Bone marrow (tissue), 2 donors: Measurements from ENCODE around the gene IL17RE.
A peak's percentile ranks its signal among the peaks of the same experiment; 100 is the strongest.
"Not testable (repeated sequence)": the region's sequence is repeated elsewhere in the genome, so short reads cannot be mapped to it uniquely, and the experiment has no call there.

ENCODE experiments used
- DNase-seq, 2 donors: peaks; one replicate each; lab custom pipeline; 2025; lab: John Stamatoyannopoulos, UW

Gene IL17RE

DNA sequence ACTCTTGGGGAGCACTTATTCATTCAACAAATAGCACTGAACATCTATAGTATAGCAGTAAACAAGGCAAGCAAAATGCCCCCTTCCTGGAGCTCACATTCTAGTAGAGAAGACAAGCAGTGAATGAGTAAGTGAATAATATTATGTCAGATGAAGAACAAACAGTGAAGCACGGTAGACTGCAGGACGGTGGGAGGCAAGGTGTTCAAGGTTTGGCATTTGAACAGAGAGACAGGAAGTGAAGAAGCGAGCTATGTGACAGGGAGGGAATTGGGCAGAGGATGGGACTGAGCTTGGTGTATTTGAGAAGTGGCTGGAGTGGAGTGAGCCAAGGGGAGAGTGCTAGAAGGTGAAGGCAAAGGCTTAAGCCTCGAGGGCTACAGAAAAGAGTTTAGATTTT is 32.3 kb downstream of the IL17RE start:
- no peak for DNase-seq

GRCh38 chr3:9935966-9936510 is 33.4 kb downstream of the IL17RE start:
- no peak for DNase-seq

- DNase-seq = no peak
Measured at GRCh38 chr3:9937486-9938238, 35.0 kb downstream of the IL17RE start.

DNA sequence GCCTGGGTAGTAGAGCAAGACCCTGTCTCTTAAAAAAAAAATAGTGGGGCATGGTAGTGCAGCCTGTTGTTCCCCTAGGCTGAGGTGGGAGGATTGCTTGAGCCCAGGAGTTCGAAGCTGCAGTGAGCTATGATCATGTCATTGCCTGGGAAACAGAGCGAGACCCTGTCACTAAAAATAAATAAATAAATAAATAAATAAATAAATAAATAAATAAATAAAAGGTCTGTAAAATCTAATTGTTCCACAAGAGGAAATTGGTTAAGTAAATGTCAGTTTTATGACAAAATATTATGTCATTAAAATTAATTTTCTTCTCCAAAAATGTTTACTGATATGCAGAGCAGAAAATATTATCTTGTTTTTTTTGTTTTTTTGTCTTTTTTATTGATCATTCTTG is 36.3 kb downstream of the IL17RE start:
- no peak for DNase-seq

DNA sequence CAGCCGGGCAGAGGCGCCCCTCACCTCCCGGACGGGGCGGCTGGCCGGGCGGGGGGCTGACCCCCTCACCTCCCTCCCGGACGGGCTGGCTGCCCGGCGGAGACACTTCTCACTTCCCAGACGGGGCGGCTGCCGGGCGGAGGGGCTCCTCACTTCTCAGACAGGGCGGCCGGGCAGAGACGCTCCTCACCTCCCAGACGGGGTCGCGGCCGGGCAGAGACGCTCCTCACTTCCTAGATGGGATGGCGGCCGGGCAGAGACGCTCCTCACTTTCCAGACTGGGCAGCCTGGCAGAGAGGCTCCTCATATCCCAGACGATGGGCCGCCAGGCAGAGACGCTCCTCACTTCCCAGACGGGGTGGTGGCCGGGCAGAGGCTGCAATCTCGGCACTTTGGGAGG is 37.3 kb downstream of the IL17RE start:
- not testable (repeated sequence) for DNase-seq

DNA sequence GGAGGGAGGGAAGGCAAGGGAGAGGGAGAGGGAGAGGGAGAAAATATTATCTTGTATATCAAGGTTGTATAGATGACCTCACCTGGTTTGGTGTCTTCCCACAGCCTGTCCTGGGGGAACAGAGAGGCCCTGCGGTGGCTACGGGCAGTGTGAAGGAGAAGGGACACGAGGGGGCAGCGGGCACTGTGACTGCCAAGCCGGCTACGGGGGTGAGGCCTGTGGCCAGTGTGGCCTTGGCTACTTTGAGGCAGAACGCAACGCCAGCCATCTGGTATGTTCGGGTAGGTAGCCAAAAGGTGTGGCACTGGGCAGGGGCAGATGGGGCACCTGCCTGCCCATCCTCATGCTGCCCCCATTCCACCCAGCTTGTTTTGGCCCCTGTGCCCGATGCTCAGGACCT is 38.1 kb downstream of the IL17RE start:
- no peak for DNase-seq

DNA sequence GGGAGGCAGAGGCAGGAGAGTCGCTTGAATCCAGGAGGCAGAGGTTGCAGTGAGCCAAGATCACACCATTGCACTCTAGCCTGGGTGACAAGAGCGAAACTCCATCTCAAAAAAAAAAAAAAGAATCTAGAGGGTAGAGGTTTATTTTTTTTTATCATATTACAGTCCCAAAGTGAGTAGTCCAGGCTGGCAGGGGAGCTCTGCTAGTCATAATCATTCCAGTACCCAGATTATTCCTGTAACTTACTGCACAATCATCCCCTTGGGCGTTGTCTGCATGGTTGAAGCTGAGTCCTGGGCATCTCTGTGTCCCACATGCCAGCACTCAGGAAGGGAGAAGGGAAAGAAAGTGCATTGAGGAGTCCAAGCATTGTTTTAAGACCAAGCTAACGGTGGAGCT is 39.5 kb downstream of the IL17RE start:
- no peak for DNase-seq

- no peak for DNase-seq
Measured at GRCh38 chr3:9942934-9943690, 40.5 kb downstream of the IL17RE start.

- no peak for DNase-seq
Measured at GRCh38 chr3:9944271-9944670, 41.6 kb downstream of the IL17RE start.

GRCh38 chr3:9945358-9945757 is 42.7 kb downstream of the IL17RE start:
- no peak for DNase-seq

DNA sequence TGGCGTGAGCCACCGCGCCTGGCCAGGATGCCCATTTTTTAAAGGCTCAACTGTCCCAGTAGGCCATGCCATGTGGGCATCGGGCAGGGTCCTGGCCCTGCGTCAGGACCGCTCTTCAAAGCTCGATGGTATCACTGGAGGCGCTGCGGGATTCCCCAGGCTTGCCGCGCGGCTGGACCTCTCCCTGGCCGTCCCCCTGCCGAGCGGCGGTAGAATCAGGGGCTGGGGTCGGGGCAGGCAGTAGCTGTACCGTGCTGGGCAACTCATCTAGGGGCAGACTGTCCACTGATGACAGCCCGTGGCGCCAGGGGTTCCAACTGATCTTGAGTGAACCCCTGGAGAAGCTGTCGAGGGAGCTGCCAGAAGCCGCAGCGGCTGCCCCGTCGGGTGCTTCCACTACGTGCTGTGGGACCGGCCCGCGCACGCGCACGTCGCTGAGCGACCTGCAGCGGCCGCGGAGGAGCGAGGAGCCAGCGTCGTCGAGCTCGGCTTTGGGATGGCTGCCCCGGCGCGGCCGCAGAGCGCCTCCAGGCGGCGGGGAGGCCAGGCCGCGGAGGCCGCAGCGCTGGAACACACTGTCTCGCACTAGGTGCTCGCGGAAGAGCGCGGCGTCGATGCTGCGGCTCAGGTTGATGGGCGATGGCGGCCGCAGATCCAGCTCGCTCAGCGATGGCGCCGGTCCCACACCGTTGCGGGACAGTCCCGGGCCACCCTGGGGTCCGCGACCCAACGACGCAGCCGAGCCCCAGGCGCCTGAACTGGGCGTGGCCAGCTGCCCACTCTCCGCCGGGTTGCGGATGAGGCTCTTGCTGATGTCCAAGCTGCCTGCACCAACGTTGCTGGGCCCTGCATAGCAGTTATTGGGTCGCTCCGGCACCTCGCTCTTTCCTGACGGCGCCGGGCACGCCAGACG is 43.7 kb downstream of the IL17RE start:
- DNase-seq = peak in 1 of 2 donors; percentile 10

GRCh38 chr3:9947025-9947995 is 44.7 kb downstream of the IL17RE start:
- DNase-seq = no peak

DNA sequence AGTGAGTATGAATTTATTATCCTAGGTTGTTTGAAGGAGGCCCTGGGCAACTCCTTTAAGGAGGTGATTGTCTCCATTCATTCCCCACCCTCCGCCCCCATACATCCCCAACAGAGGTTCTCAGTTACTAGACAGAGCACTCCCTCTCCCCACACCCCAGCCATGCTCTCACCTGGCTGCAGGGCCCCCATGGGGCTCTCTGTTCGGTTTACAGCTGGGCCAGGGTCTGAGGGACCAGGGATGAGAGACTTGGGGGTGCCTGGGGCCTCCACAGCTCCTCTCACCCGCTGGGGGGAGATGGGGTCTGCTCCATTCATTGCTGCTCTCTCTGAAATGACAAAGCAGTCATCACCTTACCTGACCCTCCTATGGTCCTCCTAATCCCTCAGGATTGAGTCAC is 45.9 kb downstream of the IL17RE start:
- no peak for DNase-seq

- DNase-seq = no peak
Measured at GRCh38 chr3:9949115-9949514, 46.5 kb downstream of the IL17RE start.

DNA sequence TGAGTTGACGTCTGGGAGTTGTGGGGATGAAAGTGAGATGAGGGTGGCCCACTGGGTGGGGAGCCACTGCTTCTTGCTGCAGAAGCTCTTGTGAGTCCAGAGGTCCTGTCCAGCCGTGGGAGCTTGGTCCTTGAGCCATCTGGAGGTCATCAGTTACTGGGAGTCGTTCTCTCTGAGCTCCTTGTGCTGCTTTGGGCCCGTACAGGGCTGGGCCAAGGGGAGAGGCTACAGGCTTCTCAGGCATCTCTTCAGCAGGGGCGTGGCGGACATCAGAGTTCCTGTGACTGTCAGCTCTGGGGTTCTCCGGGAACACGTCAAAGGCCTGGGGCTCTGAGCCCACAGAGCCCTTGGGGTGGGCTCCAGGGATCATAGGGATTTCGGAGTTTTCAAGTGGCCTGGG is 47.0 kb downstream of the IL17RE start:
- DNase-seq = no peak

- DNase-seq = peak in 1 of 2 donors; percentile 9
Measured at GRCh38 chr3:9951126-9951525, 48.5 kb downstream of the IL17RE start.

DNA sequence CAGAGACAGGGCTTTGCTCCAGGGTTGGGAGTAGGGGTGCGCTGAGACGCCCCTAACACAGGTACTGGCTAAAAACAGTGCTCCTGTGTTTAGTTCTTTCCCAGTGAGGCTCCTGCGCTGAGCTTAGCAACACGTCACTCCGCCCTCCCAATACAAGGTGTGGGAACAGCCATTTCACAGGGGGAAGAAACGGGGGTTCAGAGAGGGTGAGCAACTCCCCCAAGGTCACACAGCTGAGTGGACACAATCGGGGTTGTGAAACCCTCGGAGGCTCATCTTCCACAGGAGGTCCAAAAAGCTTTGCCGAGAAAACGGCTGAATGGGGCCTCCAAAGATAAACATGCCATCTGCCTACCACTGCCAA is 48.9 kb downstream of the IL17RE start:
- no peak for DNase-seq

DNA sequence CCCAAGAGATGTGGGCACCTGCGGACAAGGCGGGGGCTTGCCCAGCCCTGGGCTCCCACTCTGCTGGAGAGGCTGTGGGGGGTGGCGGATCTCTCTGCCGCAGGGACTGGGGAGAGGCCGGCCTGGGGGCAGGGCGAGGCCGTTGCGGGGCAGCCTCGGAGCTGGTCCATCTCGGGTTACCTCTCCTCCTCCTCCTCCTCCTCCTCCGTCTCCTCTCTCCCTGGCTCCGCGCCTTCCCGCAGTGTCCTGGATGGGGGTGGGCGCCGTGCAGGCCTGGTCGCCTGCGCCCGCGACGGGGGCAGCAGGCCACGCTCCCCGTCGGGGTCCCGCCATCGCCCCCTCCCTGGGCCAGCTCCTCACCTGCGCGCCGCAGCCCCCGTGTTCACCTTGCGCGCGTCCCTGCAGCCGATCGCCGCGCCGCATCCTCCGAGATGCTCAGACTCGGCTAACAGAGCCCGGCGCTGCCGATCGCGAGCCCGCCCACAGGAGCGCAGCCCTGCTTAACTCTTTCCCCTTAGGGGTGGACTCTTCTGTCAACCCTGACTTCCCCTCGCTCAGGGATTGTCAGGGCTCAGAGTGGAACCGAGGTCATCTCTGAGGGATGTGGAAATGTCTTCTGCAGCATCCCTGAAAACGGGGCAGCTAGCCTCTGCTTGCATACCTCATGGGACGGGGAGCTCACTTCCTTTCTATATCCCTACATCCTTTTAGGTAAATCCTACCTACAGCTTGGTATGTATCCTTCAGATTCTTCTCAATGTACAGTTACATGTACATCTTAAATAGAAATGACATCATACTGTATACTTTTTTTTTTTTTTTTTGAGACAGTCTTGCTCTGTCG is 49.5 kb downstream of the IL17RE start, which contains the start of gene PRRT3:
PRRT3 (minus strand) TSS at position 447 of the 844 bp plus-strand sequence. CDS start 2,293 bp downstream, outside the sequence.
- DNase-seq = peak in 1 of 2 donors; percentile 30

DNA sequence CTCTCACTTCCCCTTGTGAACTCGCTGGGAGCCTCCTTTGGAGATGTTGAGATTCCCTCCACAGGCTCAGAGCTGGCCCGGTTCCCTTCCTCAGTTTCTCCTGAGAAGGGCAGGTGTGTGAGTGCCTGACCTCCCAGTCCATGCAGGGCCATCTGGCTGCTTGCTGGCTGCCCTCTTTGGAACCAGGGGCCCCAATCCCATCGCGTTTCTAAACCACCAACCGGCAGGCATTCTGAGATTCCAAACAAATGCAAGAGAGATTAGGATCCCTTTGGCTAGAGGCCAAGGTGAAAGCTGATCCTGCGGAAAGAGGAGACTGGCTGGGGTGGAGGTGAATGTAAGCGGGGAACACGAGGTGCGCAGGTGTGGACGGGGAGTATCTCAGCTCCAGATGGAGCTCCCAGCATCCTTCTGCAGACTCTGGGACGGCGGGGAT is 52.4 kb downstream of the IL17RE start:
- no peak for DNase-seq
